Activated CD4-positive, alpha-beta T cell treated with anti-CD3 and anti-CD28 coated beads, Interleukin-2, amount 10 ng/mL, durations not matched to agents 24 days and 14 days (primary cell): Measurements from ENCODE around the gene DPF3. TPM values are rescaled to one million over a fixed set of nuclear protein-coding genes. Genes with fewer than 3 reads are reported as not detected.

ENCODE experiments used
- DNase-seq: peaks from one replicate; pipeline ENCODE4 v3.0.0; 2022
- H3K27ac Mint-ChIP-seq: one replicate; pipeline ENCODE4 v1.8.0; 2022; ENCODE audit warnings: mild to moderate bottlenecking, mixed read lengths
- H3K27me3 Mint-ChIP-seq: one replicate; pipeline ENCODE4 v1.8.0; 2022; ENCODE audit warnings: mixed read lengths
- H3K36me3 Mint-ChIP-seq: one replicate; pipeline ENCODE4 v1.8.0; 2022; ENCODE audit warnings: low read depth, mild to moderate bottlenecking, mixed read lengths
- H3K4me1 Mint-ChIP-seq: one replicate; pipeline ENCODE4 v1.8.0; 2021; ENCODE audit warnings: mixed read lengths
- H3K4me3 Mint-ChIP-seq: one replicate; pipeline ENCODE4 v1.8.0; 2022; ENCODE audit warnings: mild to moderate bottlenecking, moderate library complexity, mixed read lengths
- H3K9me3 Mint-ChIP-seq: one replicate; pipeline ENCODE4 v1.8.0; 2021; ENCODE audit warnings: mixed read lengths
- intact Hi-C: fragments of 100-400 bp; cut with micrococcal nuclease; formaldehyde crosslinking; loops from one replicate; pipeline ENCODE4 v1.15.1; 2023
- total RNA-seq: library from RNA; stranded (reverse); gene quantifications from 2 replicates; pipeline ENCODE4 v1.2.3, GENCODE V29; 2022

DPF3 gene
- total RNA-seq, 1 donor from 2014 or later: 2.8 TPM

GRCh38 chr14:72714871-72715214, 179.1 kb downstream of the DPF3 start:
- Mint-ChIP-seq H3K27ac (no peak overlapping the region), H3K4me3 (peak overlapping the region; percentile 18)

DNA sequence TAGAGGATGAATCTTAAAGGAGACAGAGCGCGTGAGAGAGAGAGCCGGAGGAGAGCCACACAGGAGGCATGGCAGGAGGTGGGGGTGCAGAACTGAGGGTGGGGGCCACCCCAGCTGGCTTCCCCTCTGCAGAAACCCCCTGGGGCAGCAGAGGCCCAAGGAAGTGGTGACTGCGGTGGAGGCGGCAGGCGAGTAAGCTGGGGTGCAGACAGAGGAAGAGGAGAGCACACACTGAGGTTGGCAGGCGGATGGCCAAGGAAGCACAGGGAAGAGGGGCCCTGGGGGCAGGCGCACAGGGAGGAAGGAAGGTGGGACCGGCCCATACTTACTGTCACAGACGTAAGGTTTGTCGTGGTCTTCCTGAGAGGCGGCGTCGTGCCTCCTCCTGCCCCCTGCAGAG, 179.8 kb downstream of the DPF3 start:
- DNase-seq: peak; percentile 84
- Mint-ChIP-seq H3K27ac (peak overlapping the region; percentile 73), H3K27me3 (peaks cover 7% of the 10 kb centered on the region), H3K4me1 (peaks cover 43% of the 10 kb centered on the region), H3K36me3 (peaks cover 5% of the 10 kb centered on the region), H3K4me3 (peak overlapping the region; percentile 73), H3K9me3 (no peaks in the 10 kb centered on the region)
- intact Hi-C loops: loop anchor here (5.0 kb wide), 1 partner anchor 197 kb away; no protein-coding TSS in a partner anchor

More at GRCh38 chr14:72714871-72715214, 179.1 kb downstream of the DPF3 start:
- H3K36me3 Mint-ChIP-seq: peaks cover 5% of the 10 kb centered on the region
- H3K4me1 Mint-ChIP-seq: peaks cover 43% of the 10 kb centered on the region
- peaks cover 7% of the 10 kb centered on the region for H3K27me3 Mint-ChIP-seq
- H3K9me3 Mint-ChIP-seq: no peaks in the 10 kb centered on the region
- intact Hi-C loops: loop anchor here (5.0 kb wide), 2 partner anchors 177 to 198 kb away; partner anchors contain the start of gene DPF3
- no peak for DNase-seq

GRCh38 chr14:72711936-72712335, 182.0 kb downstream of the DPF3 start:
- intact Hi-C loops: loop anchor here (5.0 kb wide), 1 partner anchor 195 kb away; no protein-coding TSS in a partner anchor
- peaks cover 39% of the 10 kb centered on the region for H3K4me1 Mint-ChIP-seq
- peaks cover 5% of the 10 kb centered on the region for H3K36me3 Mint-ChIP-seq
- no peak overlapping the region for H3K27ac Mint-ChIP-seq
- no peak overlapping the region for H3K4me3 Mint-ChIP-seq
- no peaks in the 10 kb centered on the region for H3K9me3 Mint-ChIP-seq
- DNase-seq: no peak
- peaks cover 7% of the 10 kb centered on the region for H3K27me3 Mint-ChIP-seq

- Mint-ChIP-seq H3K4me3 (no peak overlapping the region), H3K36me3 (peaks cover 5% of the 10 kb centered on the region), H3K4me1 (peaks cover 31% of the 10 kb centered on the region), H3K27ac (no peak overlapping the region), H3K9me3 (no peaks in the 10 kb centered on the region), H3K27me3 (peaks cover 9% of the 10 kb centered on the region)
- intact Hi-C loops: loop anchor here (5.0 kb wide), 1 partner anchor 193 kb away; no protein-coding TSS in a partner anchor
- no peak for DNase-seq
Measured at GRCh38 chr14:72709916-72710611, 183.8 kb downstream of the DPF3 start.

GRCh38 chr14:72708708-72709475, 185.0 kb downstream of the DPF3 start:
- no peak overlapping the region for H3K27ac Mint-ChIP-seq
- H3K4me3 Mint-ChIP-seq: no peak overlapping the region
- H3K27me3 Mint-ChIP-seq: peaks cover 14% of the 10 kb centered on the region
- no peak for DNase-seq
- intact Hi-C loops: no loop called here
- H3K9me3 Mint-ChIP-seq: no peaks in the 10 kb centered on the region
- H3K36me3 Mint-ChIP-seq: peaks cover 5% of the 10 kb centered on the region
- peaks cover 24% of the 10 kb centered on the region for H3K4me1 Mint-ChIP-seq

- Mint-ChIP-seq H3K36me3 (peaks cover 3% of the 10 kb centered on the region), H3K4me3 (no peak overlapping the region), H3K9me3 (no peaks in the 10 kb centered on the region), H3K27ac (no peak overlapping the region), H3K27me3 (peaks cover 11% of the 10 kb centered on the region), H3K4me1 (peaks cover 18% of the 10 kb centered on the region)
- intact Hi-C loops: no loop called here
- no peak for DNase-seq
Measured at GRCh38 chr14:72708222-72708621, 185.7 kb downstream of the DPF3 start.

DNA sequence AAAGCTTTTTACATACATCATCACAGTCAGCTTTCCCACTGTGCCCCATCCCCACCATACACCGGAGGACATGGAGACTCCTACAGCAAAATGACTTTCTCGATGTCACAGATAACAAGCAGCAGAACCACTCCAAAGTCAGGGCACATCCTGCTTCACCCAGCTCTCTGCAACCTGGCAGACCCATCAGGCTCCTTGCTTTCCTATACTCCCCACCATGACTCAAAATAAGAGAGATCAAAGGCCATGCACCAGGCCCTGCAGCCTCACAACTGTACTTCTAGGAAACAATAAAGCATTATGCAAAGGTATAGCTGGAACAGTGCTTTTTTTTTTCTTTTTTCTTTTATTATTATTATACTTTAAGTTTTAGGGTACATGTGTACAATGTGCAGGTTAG, 187.4 kb downstream of the DPF3 start:
- H3K9me3 Mint-ChIP-seq: no peaks in the 10 kb centered on the region
- DNase-seq: peak; percentile 70
- H3K4me3 Mint-ChIP-seq: no peak overlapping the region
- intact Hi-C loops: no loop called here
- H3K4me1 Mint-ChIP-seq: peaks cover 16% of the 10 kb centered on the region
- no peak overlapping the region for H3K27ac Mint-ChIP-seq
- no peaks in the 10 kb centered on the region for H3K36me3 Mint-ChIP-seq
- H3K27me3 Mint-ChIP-seq: peaks cover 11% of the 10 kb centered on the region

DNA sequence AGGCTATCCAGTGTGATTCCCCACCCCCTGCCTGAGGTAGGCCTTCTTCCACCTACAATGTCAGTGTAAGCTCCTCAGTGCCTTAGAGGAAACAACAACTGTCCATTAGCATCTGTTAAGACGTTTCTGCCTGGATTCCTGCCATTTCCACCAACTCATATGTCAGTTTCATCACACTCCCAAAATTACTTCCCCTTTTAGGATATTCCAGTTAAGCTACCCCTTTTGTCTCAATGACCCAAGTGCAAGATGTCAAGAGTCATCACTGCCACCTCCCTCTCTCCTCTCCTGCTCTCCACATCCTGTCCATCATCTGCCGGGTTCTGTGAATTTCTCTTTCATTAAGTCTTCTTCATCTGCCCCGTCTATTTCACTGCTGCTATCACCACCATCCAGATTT, 189.4 kb downstream of the DPF3 start:
- H3K9me3 Mint-ChIP-seq: no peaks in the 10 kb centered on the region
- intact Hi-C loops: no loop called here
- DNase-seq: no peak
- no peaks in the 10 kb centered on the region for H3K36me3 Mint-ChIP-seq
- H3K4me3 Mint-ChIP-seq: no peak overlapping the region
- no peak overlapping the region for H3K27ac Mint-ChIP-seq
- H3K4me1 Mint-ChIP-seq: peaks cover 22% of the 10 kb centered on the region
- peaks cover 11% of the 10 kb centered on the region for H3K27me3 Mint-ChIP-seq

- no peak overlapping the region for H3K4me3 Mint-ChIP-seq
- DNase-seq: no peak
- intact Hi-C loops: no loop called here
- H3K27me3 Mint-ChIP-seq: peaks cover 11% of the 10 kb centered on the region
- H3K9me3 Mint-ChIP-seq: no peaks in the 10 kb centered on the region
- H3K36me3 Mint-ChIP-seq: peaks cover 8% of the 10 kb centered on the region
- H3K27ac Mint-ChIP-seq: no peak overlapping the region
- H3K4me1 Mint-ChIP-seq: peaks cover 23% of the 10 kb centered on the region
Measured at GRCh38 chr14:72701605-72702004, 192.3 kb downstream of the DPF3 start.

- peaks cover 19% of the 10 kb centered on the region for H3K4me1 Mint-ChIP-seq
Measured at GRCh38 chr14:72701237-72701565, 192.7 kb downstream of the DPF3 start.

DNA sequence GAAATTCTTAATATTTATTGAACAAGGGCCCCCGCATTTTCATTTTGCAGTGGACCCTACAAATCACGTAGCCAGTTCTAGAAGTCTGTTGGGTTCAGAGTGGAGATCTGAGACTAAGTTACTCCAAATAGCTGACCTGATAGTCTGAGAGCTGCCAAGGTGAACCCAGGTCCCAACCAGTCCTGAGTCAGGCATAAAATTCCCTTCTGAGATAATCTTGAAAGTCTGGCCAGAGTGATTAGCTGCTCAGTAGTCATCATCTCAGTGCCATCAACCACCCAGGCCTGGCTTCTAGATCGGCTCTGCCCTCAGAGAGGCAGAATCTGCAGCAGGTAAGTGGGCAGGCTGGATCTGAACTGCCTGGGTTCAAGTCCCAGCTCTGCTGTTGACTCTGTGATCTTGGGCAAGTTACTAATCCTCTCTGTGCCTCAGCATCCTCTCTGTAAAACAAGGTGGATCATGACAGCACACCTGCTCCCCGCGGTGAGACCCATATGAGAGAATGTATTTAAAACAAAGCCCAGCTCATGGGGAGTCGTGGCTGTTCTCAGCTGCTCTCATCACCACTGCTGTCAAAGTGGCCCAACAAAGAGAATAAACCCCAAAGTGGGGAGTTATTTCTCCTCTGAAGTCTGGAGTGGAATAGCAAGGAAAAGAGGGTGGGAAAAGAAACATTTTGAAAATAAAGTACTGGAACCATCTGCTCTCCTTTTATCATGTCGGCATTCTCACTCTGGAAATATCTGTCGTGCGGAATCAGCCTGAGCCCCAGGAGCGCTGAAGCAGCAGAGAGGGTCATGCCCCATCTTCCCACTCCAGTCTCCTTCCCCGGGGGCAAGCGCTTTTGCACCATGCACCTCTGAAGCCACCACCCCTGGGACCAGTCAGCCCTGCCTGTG, 193.3 kb downstream of the DPF3 start:
- Mint-ChIP-seq H3K4me1 (peaks cover 16% of the 10 kb centered on the region), H3K27ac (no peak overlapping the region), H3K27me3 (peaks cover 10% of the 10 kb centered on the region), H3K4me3 (no peak overlapping the region), H3K36me3 (peaks cover 8% of the 10 kb centered on the region), H3K9me3 (no peaks in the 10 kb centered on the region)
- intact Hi-C loops: no loop called here
- no peak for DNase-seq

More at GRCh38 chr14:72701237-72701565, 192.7 kb downstream of the DPF3 start:
- Mint-ChIP-seq H3K36me3 (peaks cover 8% of the 10 kb centered on the region), H3K27ac (no peak overlapping the region), H3K9me3 (no peaks in the 10 kb centered on the region), H3K4me3 (no peak overlapping the region), H3K27me3 (peaks cover 11% of the 10 kb centered on the region)
- DNase-seq: no peak
- intact Hi-C loops: no loop called here

DNA sequence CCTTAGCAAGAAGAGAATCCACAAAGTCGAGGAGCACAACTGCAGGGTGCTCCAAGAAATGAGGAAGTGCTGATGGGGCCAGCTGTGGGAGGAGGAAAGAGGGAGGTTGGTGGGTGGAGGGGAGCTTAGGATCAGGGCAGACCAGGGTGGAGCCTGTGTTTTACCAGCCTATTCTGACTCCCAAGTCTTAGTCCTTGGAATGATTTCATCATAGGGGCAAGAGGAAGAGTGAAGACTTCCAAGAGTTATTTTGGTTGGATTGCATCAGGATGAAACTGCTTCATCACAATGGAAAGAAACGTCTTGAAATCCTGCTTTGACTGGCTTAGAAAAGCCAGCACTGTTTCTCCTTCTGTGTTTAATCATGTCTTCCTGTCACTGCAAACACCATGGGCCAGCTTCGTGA, 194.0 kb downstream of the DPF3 start:
- no peak for DNase-seq

DNA sequence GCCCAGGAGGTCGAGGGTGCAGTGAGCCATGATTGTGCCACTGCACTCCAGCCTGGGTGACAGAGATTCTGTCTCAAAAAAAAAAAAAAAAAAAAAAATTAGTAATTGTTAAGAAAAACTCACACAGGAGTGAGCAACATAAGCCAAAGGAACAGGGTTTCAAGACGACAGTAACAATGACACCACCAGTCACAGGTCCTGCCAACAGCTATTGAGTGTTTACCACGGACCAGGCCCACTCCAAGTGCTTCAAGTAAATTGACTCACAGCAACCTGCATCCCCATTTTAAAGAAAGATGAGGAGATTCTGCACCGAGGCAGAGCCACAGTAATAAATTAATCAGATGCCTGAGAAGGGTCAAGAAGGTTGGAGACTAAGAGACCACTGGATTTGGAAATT, 194.5 kb downstream of the DPF3 start:
- no peak for DNase-seq
- no peak overlapping the region for H3K4me3 Mint-ChIP-seq
- H3K36me3 Mint-ChIP-seq: peaks cover 8% of the 10 kb centered on the region
- H3K27ac Mint-ChIP-seq: no peak overlapping the region
- H3K9me3 Mint-ChIP-seq: peaks cover 4% of the 10 kb centered on the region
- peaks cover 10% of the 10 kb centered on the region for H3K4me1 Mint-ChIP-seq
- intact Hi-C loops: no loop called here
- H3K27me3 Mint-ChIP-seq: peaks cover 5% of the 10 kb centered on the region

More for the DNA sequence above, 194.0 kb downstream of the DPF3 start:
- Mint-ChIP-seq H3K9me3 (peaks cover 4% of the 10 kb centered on the region), H3K4me1 (peaks cover 14% of the 10 kb centered on the region), H3K27ac (no peak overlapping the region), H3K27me3 (peaks cover 9% of the 10 kb centered on the region), H3K4me3 (no peak overlapping the region), H3K36me3 (peaks cover 8% of the 10 kb centered on the region)
- intact Hi-C loops: no loop called here
